K562 (cell line): ENCODE data around the gene TMEM170A. TPM values are rescaled to one million over a fixed set of nuclear protein-coding genes. Genes with fewer than 3 reads are reported as not detected.

Source experiments
- CBX8 ChIP-seq: fragments of 200-600 bp; sonication (generic); IDR thresholded peaks from 2 replicates; pipeline ENCODE4 v1.6.1; 2012; ENCODE audit warnings: borderline replicate concordance, mixed run types, low read depth, mild to moderate bottlenecking, moderate library complexity, mixed read lengths, low read length, control low read depth, inconsistent platforms; ENCODE audit not compliant: poor library complexity, severe bottlenecking; ENCODE audit errors: extremely low read depth
- CEBPG ChIP-seq, 3 experiments: fragments of 200-800 bp in 1 of 3; sonication (Bioruptor generic) in 1 of 3; sonication (generic) in 1 of 3; formaldehyde crosslinking in 1 of 3; IDR thresholded peaks in 2 of 3; conservative IDR thresholded peaks in 1 of 3; 2 replicates each; pipeline versions ENCODE4 v1.6.1 to v1.8.0; 2016 to 2022; ENCODE audit warnings: missing compliant biosample characterization in 2 of 3, missing genetic modification characterization in 2 of 3, mild to moderate bottlenecking in 1 of 3, missing genetic modification reagents in 1 of 3
- GATA2 ChIP-seq: sonication (generic); formaldehyde crosslinking; IDR thresholded peaks from 2 replicates; pipeline ENCODE4 v1.4.0; 2020; ENCODE audit warnings: mild to moderate bottlenecking, missing genetic modification reagents
- ILF3 ChIP-seq: fragments of 450-650 bp; IDR thresholded peaks from 2 replicates; pipeline ENCODE4 v1.6.1; 2018; ENCODE audit warnings: antibody characterized with exemption, mild to moderate bottlenecking, moderate library complexity, borderline replicate concordance
- JUND ChIP-seq, 2 experiments: IDR thresholded peaks; 2 replicates in 1 of 2; 3 replicates in 1 of 2; pipeline ENCODE4 v1.6.1; 2011; ENCODE audit warnings: borderline replicate concordance in 2 of 2, low read depth in 2 of 2, low read length in 2 of 2, improper control_type of control experiment in 1 of 2, missing biosample characterization in 1 of 2, missing genetic modification characterization in 1 of 2, missing genetic modification reagents in 1 of 2
- KLF10 ChIP-seq: fragments of 250-450 bp; sonication (Bioruptor Pico); IDR thresholded peaks from 2 replicates; pipeline ENCODE4 v1.6.1; 2021; ENCODE audit warnings: matching md5 sums
- POLR2A ChIP-seq: fragments of 450-650 bp; conservative IDR thresholded peaks from 2 replicates; pipeline ENCODE4 v1.6.1; 2016
- RBM39 ChIP-seq: fragments of 200-400 bp; formaldehyde crosslinking; optimal IDR thresholded peaks from 2 replicates; pipeline ENCODE3; 2018; ENCODE audit warnings: low read depth, low read length
- TFAM ChIP-seq: fragments of 250-450 bp; sonication (Bioruptor Pico); conservative IDR thresholded peaks from 2 replicates; pipeline ENCODE4 v1.5.0; 2021; ENCODE audit warnings: mild to moderate bottlenecking, moderate library complexity
- XRCC3 ChIP-seq: fragments of 450-650 bp; IDR thresholded peaks from 2 replicates; pipeline ENCODE4 v1.6.1; 2017; ENCODE audit warnings: mild to moderate bottlenecking, moderate library complexity
- ZC3H4 ChIP-seq: sonication (generic); formaldehyde crosslinking; IDR thresholded peaks from 2 replicates; pipeline ENCODE4 v1.9.0; 2021; ENCODE audit warnings: missing genetic modification reagents, borderline replicate concordance
- ZNF143 ChIP-seq: sonication (generic); formaldehyde crosslinking; IDR thresholded peaks from 2 replicates; pipeline ENCODE4 v1.9.0; 2022; ENCODE audit warnings: mild to moderate bottlenecking, missing genetic modification reagents
- ZZZ3 ChIP-seq: fragments of 450-650 bp; IDR thresholded peaks from 2 replicates; pipeline ENCODE4 v1.6.1; 2016; ENCODE audit warnings: antibody characterized with exemption, mild to moderate bottlenecking, moderate library complexity
- polyA plus RNA-seq, 8 experiments: library from polyadenylated mRNA; depleted of rRNA in 4 of 8; stranded (reverse) in 5 of 8; unstranded in 3 of 8; fragments of >200 nt; fragmentation: Nextera tagmentation in 2 of 8; fragmentation: Illumina TruSeq in 1 of 8; extraction: Ambion mirVana in 2 of 8; extraction: Trizol in 1 of 8; gene quantifications; 2 replicates each; pipeline versions ENCODE4 v1.2.1 to v1.2.3, GENCODE V29; 2011 to 2014; ENCODE audit warnings: inconsistent platforms in 1 of 8, missing spikeins in 1 of 8
- total RNA-seq, 7 experiments: library from RNA; depleted of rRNA in 6 of 7; stranded (reverse); fragments of >200 nt in 6 of 7; fragmentation: Illumina TruSeq in 2 of 7; extraction: Trizol in 2 of 7; gene quantifications; 2 replicates each; pipeline versions ENCODE4 v1.2.1 to v1.2.3, GENCODE V29; 2011 to 2021; ENCODE audit warnings: low replicate concordance in 1 of 7
- TF ChIP-seq, protein P1 (sequence below): fragments of 450-650 bp; IDR thresholded peaks from 2 replicates; pipeline ENCODE4 v1.6.1; 2016; ENCODE audit warnings: missing biosample characterization, missing genetic modification characterization
- TF ChIP-seq, protein P2 (sequence below): fragments of 450-650 bp; IDR thresholded peaks from 2 replicates; pipeline ENCODE4 v1.6.1; 2016
- TF ChIP-seq, protein P3 (sequence below): fragments of 250-450 bp; sonication (Bioruptor Pico); IDR thresholded peaks from 2 replicates; pipeline ENCODE4 v1.4.0; 2020

The TMEM170A gene
- total and polyA plus RNA-seq, 9 of the 15 experiments (the other 6 are each of a cell fraction or from before 2014, with no cell fraction given) = 6.1 to 30.2 (median 15.0) TPM

DNA sequence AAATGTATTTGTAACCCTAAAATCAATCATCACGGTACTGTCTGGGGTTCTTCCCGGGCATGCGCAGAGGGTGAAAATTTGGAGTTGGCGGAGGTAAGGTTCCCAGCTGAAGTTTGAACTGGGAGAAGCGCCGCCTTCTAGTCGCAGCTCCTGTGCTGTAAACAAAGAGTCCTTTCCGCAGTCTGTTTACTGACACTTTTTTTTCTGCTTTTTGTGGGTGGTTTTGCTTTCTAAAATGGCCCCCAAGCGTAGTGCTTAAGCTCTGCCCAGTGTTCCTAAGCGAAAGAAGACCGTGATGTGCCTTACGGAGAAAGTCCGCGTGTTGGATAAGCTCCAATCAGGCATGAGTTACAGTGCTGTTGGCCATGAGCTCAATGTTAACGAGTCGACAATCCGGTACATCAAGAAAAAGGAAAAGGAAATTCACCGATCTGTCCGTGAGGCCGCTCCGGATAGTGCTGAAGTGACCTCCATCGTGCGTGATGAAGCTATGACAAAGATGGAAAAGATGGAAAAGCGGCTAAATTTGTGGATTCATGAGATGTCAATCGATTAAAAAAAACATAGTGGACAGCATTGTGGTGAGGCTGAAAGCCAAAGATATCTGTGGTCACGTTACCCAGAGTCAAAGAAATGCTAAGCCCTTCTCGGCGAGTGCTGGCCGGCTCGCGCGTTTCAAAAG is 30.6 kb downstream of the TMEM170A start (continued):
- TF ChIP-seq, protein P1, sequence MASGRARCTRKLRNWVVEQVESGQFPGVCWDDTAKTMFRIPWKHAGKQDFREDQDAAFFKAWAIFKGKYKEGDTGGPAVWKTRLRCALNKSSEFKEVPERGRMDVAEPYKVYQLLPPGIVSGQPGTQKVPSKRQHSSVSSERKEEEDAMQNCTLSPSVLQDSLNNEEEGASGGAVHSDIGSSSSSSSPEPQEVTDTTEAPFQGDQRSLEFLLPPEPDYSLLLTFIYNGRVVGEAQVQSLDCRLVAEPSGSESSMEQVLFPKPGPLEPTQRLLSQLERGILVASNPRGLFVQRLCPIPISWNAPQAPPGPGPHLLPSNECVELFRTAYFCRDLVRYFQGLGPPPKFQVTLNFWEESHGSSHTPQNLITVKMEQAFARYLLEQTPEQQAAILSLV = no peak
- TF ChIP-seq ZC3H4 (no peak), RBM39 (no peak), POLR2A (peak; percentile 68; the same call in 1 of the 2 replicates), GATA2 (CRISPR knock-in tag) (no peak), CEBPG (CRISPR knock-in tag; IDR thresholded peaks at IDR 0.05) (no peak), CEBPG (tag; conservative IDR thresholded peaks at IDR 0.05 in 1 of 2, IDR thresholded peaks at IDR 0.05 in 1 of 2) (no peak), ZZZ3 (peak; percentile 67; the same call in 1 of the 2 replicates), ZNF143 (CRISPR knock-in tag) (peak; percentile 69), KLF10 (CRISPR knock-in tag) (no peak), CBX8 (no peak), JUND (IDR thresholded peaks at IDR 0.05; ENCODE audit: borderline replicate concordance, low read depth, low read length) (0 out of 2 replicates have a peak, but pooled peaks have one; percentile 5), JUND (tag; IDR thresholded peaks at IDR 0.05; ENCODE audit: borderline replicate concordance, low read depth, low read length) (no peak), XRCC3 (no peak), TFAM (CRISPR knock-in tag) (no peak), ILF3 (no peak)
- TF ChIP-seq, protein P2, sequence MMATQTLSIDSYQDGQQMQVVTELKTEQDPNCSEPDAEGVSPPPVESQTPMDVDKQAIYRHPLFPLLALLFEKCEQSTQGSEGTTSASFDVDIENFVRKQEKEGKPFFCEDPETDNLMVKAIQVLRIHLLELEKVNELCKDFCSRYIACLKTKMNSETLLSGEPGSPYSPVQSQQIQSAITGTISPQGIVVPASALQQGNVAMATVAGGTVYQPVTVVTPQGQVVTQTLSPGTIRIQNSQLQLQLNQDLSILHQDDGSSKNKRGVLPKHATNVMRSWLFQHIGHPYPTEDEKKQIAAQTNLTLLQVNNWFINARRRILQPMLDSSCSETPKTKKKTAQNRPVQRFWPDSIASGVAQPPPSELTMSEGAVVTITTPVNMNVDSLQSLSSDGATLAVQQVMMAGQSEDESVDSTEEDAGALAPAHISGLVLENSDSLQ = no peak
- TF ChIP-seq, protein P3, sequence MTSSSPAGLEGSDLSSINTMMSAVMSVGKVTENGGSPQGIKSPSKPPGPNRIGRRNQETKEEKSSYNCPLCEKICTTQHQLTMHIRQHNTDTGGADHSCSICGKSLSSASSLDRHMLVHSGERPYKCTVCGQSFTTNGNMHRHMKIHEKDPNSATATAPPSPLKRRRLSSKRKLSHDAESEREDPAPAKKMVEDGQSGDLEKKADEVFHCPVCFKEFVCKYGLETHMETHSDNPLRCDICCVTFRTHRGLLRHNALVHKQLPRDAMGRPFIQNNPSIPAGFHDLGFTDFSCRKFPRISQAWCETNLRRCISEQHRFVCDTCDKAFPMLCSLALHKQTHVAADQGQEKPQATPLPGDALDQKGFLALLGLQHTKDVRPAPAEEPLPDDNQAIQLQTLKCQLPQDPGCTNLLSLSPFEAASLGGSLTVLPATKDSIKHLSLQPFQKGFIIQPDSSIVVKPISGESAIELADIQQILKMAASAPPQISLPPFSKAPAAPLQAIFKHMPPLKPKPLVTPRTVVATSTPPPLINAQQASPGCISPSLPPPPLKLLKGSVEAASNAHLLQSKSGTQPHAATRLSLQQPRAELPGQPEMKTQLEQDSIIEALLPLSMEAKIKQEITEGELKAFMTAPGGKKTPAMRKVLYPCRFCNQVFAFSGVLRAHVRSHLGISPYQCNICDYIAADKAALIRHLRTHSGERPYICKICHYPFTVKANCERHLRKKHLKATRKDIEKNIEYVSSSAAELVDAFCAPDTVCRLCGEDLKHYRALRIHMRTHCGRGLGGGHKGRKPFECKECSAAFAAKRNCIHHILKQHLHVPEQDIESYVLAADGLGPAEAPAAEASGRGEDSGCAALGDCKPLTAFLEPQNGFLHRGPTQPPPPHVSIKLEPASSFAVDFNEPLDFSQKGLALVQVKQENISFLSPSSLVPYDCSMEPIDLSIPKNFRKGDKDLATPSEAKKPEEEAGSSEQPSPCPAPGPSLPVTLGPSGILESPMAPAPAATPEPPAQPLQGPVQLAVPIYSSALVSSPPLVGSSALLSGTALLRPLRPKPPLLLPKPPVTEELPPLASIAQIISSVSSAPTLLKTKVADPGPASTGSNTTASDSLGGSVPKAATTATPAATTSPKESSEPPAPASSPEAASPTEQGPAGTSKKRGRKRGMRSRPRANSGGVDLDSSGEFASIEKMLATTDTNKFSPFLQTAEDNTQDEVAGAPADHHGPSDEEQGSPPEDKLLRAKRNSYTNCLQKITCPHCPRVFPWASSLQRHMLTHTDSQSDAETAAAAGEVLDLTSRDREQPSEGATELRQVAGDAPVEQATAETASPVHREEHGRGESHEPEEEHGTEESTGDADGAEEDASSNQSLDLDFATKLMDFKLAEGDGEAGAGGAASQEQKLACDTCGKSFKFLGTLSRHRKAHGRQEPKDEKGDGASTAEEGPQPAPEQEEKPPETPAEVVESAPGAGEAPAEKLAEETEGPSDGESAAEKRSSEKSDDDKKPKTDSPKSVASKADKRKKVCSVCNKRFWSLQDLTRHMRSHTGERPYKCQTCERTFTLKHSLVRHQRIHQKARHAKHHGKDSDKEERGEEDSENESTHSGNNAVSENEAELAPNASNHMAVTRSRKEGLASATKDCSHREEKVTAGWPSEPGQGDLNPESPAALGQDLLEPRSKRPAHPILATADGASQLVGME (CRISPR knock-in tag) = no peak
